HepG2 (cell line): ENCODE data around the gene POFUT1. TPM values are rescaled to one million over a fixed set of nuclear protein-coding genes. Genes with fewer than 3 reads are reported as not detected.
A peak's percentile ranks its signal among the peaks of the same experiment; 100 is the strongest.

Experiments
- AKNA ChIP-seq: sonication (generic); formaldehyde crosslinking; IDR thresholded peaks from 2 replicates; pipeline ENCODE4 v1.4.0; 2020; ENCODE audit warnings: missing genetic modification reagents, borderline replicate concordance
- CHD2 ChIP-seq: IDR thresholded peaks from 2 replicates; pipeline ENCODE4 v1.6.1; 2011; ENCODE audit warnings: low read depth, low read length, improper control_type of control experiment
- ISX ChIP-seq: sonication (generic); formaldehyde crosslinking; conservative IDR thresholded peaks from 2 replicates; pipeline ENCODE4 v1.5.0; 2020; ENCODE audit warnings: missing genetic modification reagents
- NFE2L1 ChIP-seq: sonication (generic); formaldehyde crosslinking; IDR thresholded peaks from 2 replicates; pipeline ENCODE4 v1.4.0; 2020; ENCODE audit warnings: missing genetic modification reagents, mild to moderate bottlenecking, borderline replicate concordance
- POGK ChIP-seq: sonication (generic); formaldehyde crosslinking; conservative IDR thresholded peaks from 2 replicates; pipeline ENCODE4 v1.8.0; 2022; ENCODE audit warnings: mild to moderate bottlenecking, moderate library complexity, missing genetic modification reagents
- ZNF264 ChIP-seq: sonication (generic); formaldehyde crosslinking; IDR thresholded peaks from 2 replicates; pipeline ENCODE4 v1.4.0; 2020; ENCODE audit warnings: missing genetic modification reagents
- ZNF276 ChIP-seq: sonication (generic); formaldehyde crosslinking; IDR thresholded peaks from 2 replicates; pipeline ENCODE4 v1.4.0; 2020; ENCODE audit warnings: mild to moderate bottlenecking, low read depth, missing genetic modification reagents
- polyA plus RNA-seq, 8 experiments: library from polyadenylated mRNA; depleted of rRNA in 3 of 8; stranded (reverse) in 7 of 8; unstranded in 1 of 8; fragments of >200 nt; fragmentation: Illumina TruSeq in 4 of 8; extraction: Trizol in 4 of 8; gene quantifications; 2 replicates each; pipeline versions ENCODE4 v1.2.1 to v1.2.3, GENCODE V29; 2011 to 2016; ENCODE audit warnings: low read depth in 4 of 8, missing spikeins in 1 of 8, mixed read lengths in 1 of 8; ENCODE audit not compliant: insufficient read depth in 1 of 8
- total RNA-seq, 5 experiments: library from RNA; depleted of rRNA; stranded (reverse); fragments of >200 nt; fragmentation: Illumina TruSeq; extraction: Trizol; gene quantifications; 2 replicates each; pipeline ENCODE4 v1.2.3, GENCODE V29; 2016; ENCODE audit warnings: low read depth in 1 of 5
- TF ChIP-seq, protein P1 (sequence below): sonication (generic); formaldehyde crosslinking; IDR thresholded peaks from 2 replicates; pipeline ENCODE4 v1.4.0; 2020; ENCODE audit warnings: missing genetic modification reagents, borderline replicate concordance
- TF ChIP-seq, protein P2 (sequence below): sonication (generic); formaldehyde crosslinking; IDR thresholded peaks from 2 replicates; pipeline ENCODE4 v1.4.0; 2020; ENCODE audit warnings: mild to moderate bottlenecking, missing genetic modification reagents
- TF ChIP-seq, protein P3 (sequence below): sonication (generic); formaldehyde crosslinking; IDR thresholded peaks from 2 replicates; pipeline ENCODE4 v1.8.1; 2023; ENCODE audit warnings: mild to moderate bottlenecking, inconsistent platforms, moderate library complexity, missing genetic modification reagents, borderline replicate concordance

POFUT1 gene
- total and polyA plus RNA-seq, 2 of the 13 experiments (the other 11 are each of a cell fraction or from before 2014, with no cell fraction given), result 35.5 to 58.3 TPM

DNA sequence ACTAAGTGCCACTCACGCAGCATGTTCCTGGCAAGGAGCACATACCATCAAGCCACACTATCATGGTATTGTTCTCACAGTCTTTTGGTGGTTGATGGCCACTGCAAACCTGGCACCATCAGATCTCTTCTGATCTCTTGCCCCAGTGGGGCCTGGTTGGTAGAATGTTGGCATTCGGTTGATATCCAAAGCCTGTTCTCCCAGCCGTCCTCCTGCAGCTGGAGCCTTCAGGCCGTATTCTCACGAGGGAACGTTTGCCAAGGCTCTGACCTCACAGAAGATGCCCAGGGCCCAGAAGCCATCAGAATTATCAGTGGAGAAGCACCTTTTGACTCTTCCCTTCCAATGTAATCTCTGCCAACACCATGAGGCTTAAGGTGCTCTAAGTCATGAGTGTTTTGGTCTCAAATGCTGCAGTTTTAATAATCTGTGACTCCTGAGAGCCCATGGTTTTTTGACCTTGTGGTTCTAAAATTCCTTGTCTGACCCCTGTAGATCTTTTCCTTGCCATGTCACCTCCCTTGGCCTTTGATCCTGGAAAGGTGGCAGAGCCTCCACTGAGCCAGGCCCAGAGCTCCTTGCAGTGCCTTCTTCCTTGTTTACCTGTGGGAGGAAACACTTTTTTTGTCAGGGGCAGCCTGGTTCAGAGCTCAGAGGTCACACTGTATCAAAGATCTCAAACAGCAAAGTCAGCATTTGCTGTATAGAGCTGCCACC, 27.8 kb downstream of the POFUT1 start (continued):
- TF ChIP-seq AKNA (CRISPR knock-in tag) (no peak), POGK (no peak), ISX (CRISPR knock-in tag) (no peak), ZNF264 (peak; percentile 58; the same call in 1 of the 2 replicates), NFE2L1 (0 out of 2 replicates have a peak, but pooled peaks have one; percentile 35), CHD2 (no peak), ZNF276 (peak; percentile 67; the same call in 1 of the 2 replicates)
- TF ChIP-seq, protein P1, sequence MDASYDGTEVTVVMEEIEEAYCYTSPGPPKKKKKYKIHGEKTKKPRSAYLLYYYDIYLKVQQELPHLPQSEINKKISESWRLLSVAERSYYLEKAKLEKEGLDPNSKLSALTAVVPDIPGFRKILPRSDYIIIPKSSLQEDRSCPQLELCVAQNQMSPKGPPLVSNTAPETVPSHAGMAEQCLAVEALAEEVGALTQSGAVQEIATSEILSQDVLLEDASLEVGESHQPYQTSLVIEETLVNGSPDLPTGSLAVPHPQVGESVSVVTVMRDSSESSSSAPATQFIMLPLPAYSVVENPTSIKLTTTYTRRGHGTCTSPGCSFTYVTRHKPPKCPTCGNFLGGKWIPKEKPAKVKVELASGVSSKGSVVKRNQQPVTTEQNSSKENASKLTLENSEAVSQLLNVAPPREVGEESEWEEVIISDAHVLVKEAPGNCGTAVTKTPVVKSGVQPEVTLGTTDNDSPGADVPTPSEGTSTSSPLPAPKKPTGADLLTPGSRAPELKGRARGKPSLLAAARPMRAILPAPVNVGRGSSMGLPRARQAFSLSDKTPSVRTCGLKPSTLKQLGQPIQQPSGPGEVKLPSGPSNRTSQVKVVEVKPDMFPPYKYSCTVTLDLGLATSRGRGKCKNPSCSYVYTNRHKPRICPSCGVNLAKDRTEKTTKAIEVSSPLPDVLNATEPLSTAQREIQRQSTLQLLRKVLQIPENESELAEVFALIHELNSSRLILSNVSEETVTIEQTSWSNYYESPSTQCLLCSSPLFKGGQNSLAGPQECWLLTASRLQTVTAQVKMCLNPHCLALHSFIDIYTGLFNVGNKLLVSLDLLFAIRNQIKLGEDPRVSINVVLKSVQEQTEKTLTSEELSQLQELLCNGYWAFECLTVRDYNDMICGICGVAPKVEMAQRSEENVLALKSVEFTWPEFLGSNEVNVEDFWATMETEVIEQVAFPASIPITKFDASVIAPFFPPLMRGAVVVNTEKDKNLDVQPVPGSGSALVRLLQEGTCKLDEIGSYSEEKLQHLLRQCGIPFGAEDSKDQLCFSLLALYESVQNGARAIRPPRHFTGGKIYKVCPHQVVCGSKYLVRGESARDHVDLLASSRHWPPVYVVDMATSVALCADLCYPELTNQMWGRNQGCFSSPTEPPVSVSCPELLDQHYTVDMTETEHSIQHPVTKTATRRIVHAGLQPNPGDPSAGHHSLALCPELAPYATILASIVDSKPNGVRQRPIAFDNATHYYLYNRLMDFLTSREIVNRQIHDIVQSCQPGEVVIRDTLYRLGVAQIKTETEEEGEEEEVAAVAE (CRISPR knock-in tag), result 0 out of 2 replicates have a peak, but pooled peaks have one; percentile 36
- TF ChIP-seq, protein P2, sequence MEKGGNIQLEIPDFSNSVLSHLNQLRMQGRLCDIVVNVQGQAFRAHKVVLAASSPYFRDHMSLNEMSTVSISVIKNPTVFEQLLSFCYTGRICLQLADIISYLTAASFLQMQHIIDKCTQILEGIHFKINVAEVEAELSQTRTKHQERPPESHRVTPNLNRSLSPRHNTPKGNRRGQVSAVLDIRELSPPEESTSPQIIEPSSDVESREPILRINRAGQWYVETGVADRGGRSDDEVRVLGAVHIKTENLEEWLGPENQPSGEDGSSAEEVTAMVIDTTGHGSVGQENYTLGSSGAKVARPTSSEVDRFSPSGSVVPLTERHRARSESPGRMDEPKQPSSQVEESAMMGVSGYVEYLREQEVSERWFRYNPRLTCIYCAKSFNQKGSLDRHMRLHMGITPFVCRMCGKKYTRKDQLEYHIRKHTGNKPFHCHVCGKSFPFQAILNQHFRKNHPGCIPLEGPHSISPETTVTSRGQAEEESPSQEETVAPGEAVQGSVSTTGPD (CRISPR knock-in tag), result no peak
- TF ChIP-seq, protein P3, sequence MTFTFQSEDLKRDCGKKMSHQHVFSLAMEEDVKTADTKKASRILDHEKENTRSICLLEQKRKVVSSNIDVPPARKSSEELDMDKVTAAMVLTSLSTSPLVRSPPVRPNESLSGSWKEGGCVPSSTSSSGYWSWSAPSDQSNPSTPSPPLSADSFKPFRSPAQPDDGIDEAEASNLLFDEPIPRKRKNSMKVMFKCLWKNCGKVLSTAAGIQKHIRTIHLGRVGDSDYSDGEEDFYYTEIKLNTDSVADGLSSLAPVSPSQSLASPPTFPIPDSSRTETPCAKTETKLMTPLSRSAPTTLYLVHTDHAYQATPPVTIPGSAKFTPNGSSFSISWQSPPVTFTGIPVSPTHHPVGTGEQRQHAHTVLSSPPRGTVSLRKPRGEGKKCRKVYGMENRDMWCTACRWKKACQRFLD (CRISPR knock-in tag), result 0 out of 2 replicates have a peak, but pooled peaks have one; percentile 50
